ENCODE measurements around the gene ADAMTS14.

DNA sequence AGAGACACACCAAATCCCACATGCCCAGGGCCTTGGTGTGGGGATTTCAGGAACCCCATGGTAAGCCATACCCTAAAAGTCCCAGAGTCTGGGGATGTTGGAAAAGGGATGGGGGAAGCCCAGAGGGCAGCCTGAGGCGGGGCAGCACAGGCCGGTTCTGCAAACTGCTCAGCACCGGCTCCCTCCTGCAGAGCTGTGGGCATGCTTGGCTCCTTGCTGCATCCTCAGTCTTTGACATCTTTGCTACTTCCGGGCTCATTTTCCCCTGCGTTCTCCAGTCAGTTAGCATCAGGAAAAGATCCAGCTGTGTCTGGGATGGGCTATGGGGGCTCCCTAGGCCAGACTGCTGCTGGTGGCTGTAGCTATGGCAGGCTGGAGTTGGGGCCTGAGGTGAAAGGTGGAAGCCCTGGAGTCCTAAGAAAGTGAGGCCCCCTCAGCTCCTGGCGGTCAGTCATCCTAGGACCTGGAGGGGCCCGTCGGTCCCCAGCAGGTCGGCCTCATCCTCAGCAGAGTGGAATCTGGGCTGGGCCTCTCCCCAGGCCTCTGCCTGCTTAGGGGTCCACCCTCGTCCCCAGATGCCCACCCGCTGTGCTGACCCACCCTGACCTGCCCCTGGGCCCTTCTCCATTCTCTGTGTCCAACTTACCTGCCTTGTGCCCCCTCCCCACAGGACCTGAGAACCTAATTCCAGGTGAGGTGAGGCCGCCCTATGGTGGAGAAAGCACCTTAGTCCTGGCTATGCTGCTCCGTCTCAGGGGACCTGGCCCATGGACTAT, 103.6 kb downstream of the ADAMTS14 start:
- TF ChIP-seq POLR2A (IDR thresholded peaks at IDR 0.05), result no peak
- TF ChIP-seq, protein P1, sequence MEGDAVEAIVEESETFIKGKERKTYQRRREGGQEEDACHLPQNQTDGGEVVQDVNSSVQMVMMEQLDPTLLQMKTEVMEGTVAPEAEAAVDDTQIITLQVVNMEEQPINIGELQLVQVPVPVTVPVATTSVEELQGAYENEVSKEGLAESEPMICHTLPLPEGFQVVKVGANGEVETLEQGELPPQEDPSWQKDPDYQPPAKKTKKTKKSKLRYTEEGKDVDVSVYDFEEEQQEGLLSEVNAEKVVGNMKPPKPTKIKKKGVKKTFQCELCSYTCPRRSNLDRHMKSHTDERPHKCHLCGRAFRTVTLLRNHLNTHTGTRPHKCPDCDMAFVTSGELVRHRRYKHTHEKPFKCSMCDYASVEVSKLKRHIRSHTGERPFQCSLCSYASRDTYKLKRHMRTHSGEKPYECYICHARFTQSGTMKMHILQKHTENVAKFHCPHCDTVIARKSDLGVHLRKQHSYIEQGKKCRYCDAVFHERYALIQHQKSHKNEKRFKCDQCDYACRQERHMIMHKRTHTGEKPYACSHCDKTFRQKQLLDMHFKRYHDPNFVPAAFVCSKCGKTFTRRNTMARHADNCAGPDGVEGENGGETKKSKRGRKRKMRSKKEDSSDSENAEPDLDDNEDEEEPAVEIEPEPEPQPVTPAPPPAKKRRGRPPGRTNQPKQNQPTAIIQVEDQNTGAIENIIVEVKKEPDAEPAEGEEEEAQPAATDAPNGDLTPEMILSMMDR (IDR thresholded peaks at IDR 0.05), result no peak

All from body of pancreas (tissue), 4 donors.